Measurements from ENCODE around the gene TPCN1. TPM values are rescaled to one million over a fixed set of nuclear protein-coding genes. Genes with fewer than 3 reads are reported as not detected.
A peak's percentile ranks its signal among the peaks of the same experiment; 100 is the strongest.

The TPCN1 gene
- total RNA-seq, 1 experiment from 2014 or later: 18.8 TPM

GRCh38 chr12:113240395-113240794 is 19.1 kb downstream of the TPCN1 start:
- intact Hi-C loops (cut with micrococcal nuclease; ENCODE audit: unreplicated experiment): no loop called here
- Histone ChIP-seq H3K9me3 (ENCODE audit: low read depth, low read length, poor library complexity, severe bottlenecking) (no peaks in the 10 kb centered on the region), H3K27me3 (replicated peaks; ENCODE audit: insufficient read depth, low read depth, low read length, poor library complexity) (no peaks in the 10 kb centered on the region), H3K4me1 (ENCODE audit: insufficient read depth, low read length, poor library complexity, severe bottlenecking) (peaks cover 32% of the 10 kb centered on the region), H3K36me3 (ENCODE audit: insufficient read depth, low read length, poor library complexity, severe bottlenecking) (no peaks in the 10 kb centered on the region), H3K4me3 (ENCODE audit: low read depth, low read length, poor library complexity, severe bottlenecking) (no peak overlapping the region), H3K27ac (ENCODE audit: low read depth, low read length, poor library complexity, severe bottlenecking) (no peak overlapping the region)
- BruUV-seq (replicated peaks): no TSS peak
- POLR2A ChIA-PET (ENCODE audit: low non-redundant PET): no interaction called here
- CTCF ChIA-PET: no interaction called here
- no peak for TF ChIP-seq CTCF (conservative IDR thresholded peaks at IDR 0.05; ENCODE audit: low read depth, low read length)
- no peak for TF ChIP-seq EZH2 (IDR thresholded peaks at IDR 0.05; ENCODE audit: borderline replicate concordance, low read depth, low read length, poor library complexity, severe bottlenecking)
- no peak for DNase-seq (ENCODE audit: low spot score)

- no peaks in the 10 kb centered on the region for H3K36me3 ChIP-seq (ENCODE audit: insufficient read depth, low read length, poor library complexity, severe bottlenecking)
- ChIA-PET POLR2A (ENCODE audit: low non-redundant PET) (no interaction called here), CTCF (no interaction called here)
- intact Hi-C loops (cut with micrococcal nuclease; ENCODE audit: unreplicated experiment): no loop called here
- peak overlapping the region; percentile 41 for H3K27ac ChIP-seq (ENCODE audit: low read depth, low read length, poor library complexity, severe bottlenecking)
- H3K27me3 ChIP-seq (replicated peaks; ENCODE audit: insufficient read depth, low read depth, low read length, poor library complexity): no peaks in the 10 kb centered on the region
- H3K4me1 ChIP-seq (ENCODE audit: insufficient read depth, low read length, poor library complexity, severe bottlenecking): peaks cover 41% of the 10 kb centered on the region
- no peak overlapping the region for H3K4me3 ChIP-seq (ENCODE audit: low read depth, low read length, poor library complexity, severe bottlenecking)
- no TSS peak for BruUV-seq (replicated peaks)
- DNase-seq (ENCODE audit: low spot score): no peak
- TF ChIP-seq EZH2 (IDR thresholded peaks at IDR 0.05; ENCODE audit: borderline replicate concordance, low read depth, low read length, poor library complexity, severe bottlenecking): no peak
- TF ChIP-seq CTCF (conservative IDR thresholded peaks at IDR 0.05; ENCODE audit: low read depth, low read length): no peak
- no peaks in the 10 kb centered on the region for H3K9me3 ChIP-seq (ENCODE audit: low read depth, low read length, poor library complexity, severe bottlenecking)
Measured at GRCh38 chr12:113241191-113242025, 20.1 kb downstream of the TPCN1 start.

GRCh38 chr12:113242026-113242418 is 20.8 kb downstream of the TPCN1 start:
- no peaks in the 10 kb centered on the region for H3K27me3 ChIP-seq (replicated peaks; ENCODE audit: insufficient read depth, low read depth, low read length, poor library complexity)
- H3K36me3 ChIP-seq (ENCODE audit: insufficient read depth, low read length, poor library complexity, severe bottlenecking): no peaks in the 10 kb centered on the region
- ChIA-PET POLR2A (ENCODE audit: low non-redundant PET) (no interaction called here), CTCF (no interaction called here)
- no peak for TF ChIP-seq CTCF (conservative IDR thresholded peaks at IDR 0.05; ENCODE audit: low read depth, low read length)
- TF ChIP-seq EZH2 (IDR thresholded peaks at IDR 0.05; ENCODE audit: borderline replicate concordance, low read depth, low read length, poor library complexity, severe bottlenecking): no peak
- intact Hi-C loops (cut with micrococcal nuclease; ENCODE audit: unreplicated experiment): no loop called here
- H3K4me1 ChIP-seq (ENCODE audit: insufficient read depth, low read length, poor library complexity, severe bottlenecking): peaks cover 47% of the 10 kb centered on the region
- H3K4me3 ChIP-seq (ENCODE audit: low read depth, low read length, poor library complexity, severe bottlenecking): no peak overlapping the region
- DNase-seq (ENCODE audit: low spot score): no peak
- peak overlapping the region; percentile 41 for H3K27ac ChIP-seq (ENCODE audit: low read depth, low read length, poor library complexity, severe bottlenecking)
- H3K9me3 ChIP-seq (ENCODE audit: low read depth, low read length, poor library complexity, severe bottlenecking): no peaks in the 10 kb centered on the region
- no TSS peak for BruUV-seq (replicated peaks)
